K562 (cell line): ENCODE data around the gene AP1G1. TPM values are rescaled to one million over a fixed set of nuclear protein-coding genes. Genes with fewer than 3 reads are reported as not detected.

ENCODE experiments used
- DPF2 ChIP-seq: fragments of 450-650 bp; IDR thresholded peaks from 2 replicates; pipeline ENCODE4 v1.6.1; 2016
- FOXM1 ChIP-seq, 2 experiments: fragments of 450-650 bp in 1 of 2; sonication (generic) in 1 of 2; formaldehyde crosslinking in 1 of 2; IDR thresholded peaks; 2 replicates each; pipeline versions ENCODE4 v1.6.1 to v1.9.0; 2017 to 2022; ENCODE audit warnings: low read depth in 2 of 2, mild to moderate bottlenecking in 2 of 2, missing genetic modification reagents in 1 of 2, moderate library complexity in 1 of 2
- FOXP1 ChIP-seq: sonication (generic); formaldehyde crosslinking; IDR thresholded peaks from 2 replicates; pipeline ENCODE4 v1.8.0; 2022; ENCODE audit warnings: mild to moderate bottlenecking, missing genetic modification reagents
- HNRNPLL ChIP-seq: fragments of 200-400 bp; formaldehyde crosslinking; IDR thresholded peaks from 2 replicates; pipeline ENCODE4 v1.6.1; 2017; ENCODE audit warnings: low read length, low read depth, mild to moderate bottlenecking; ENCODE audit not compliant: poor library complexity, severe bottlenecking
- ILK ChIP-seq: fragments of 450-650 bp; IDR thresholded peaks from 2 replicates; pipeline ENCODE4 v1.6.1; 2016; ENCODE audit warnings: missing genetic modification characterization, low read depth, mild to moderate bottlenecking, missing compliant biosample characterization, moderate library complexity, borderline replicate concordance
- KDM1A ChIP-seq, 2 experiments: fragments of 450-650 bp; IDR thresholded peaks; 2 replicates each; pipeline ENCODE4 v1.6.1; 2016; ENCODE audit warnings: mild to moderate bottlenecking in 2 of 2
- LEF1 ChIP-seq: fragments of 450-650 bp; IDR thresholded peaks from 2 replicates; pipeline ENCODE4 v1.6.1; 2016; ENCODE audit warnings: mild to moderate bottlenecking
- YY1 ChIP-seq, 3 experiments: IDR thresholded peaks; 2 replicates each; pipeline ENCODE4 v1.6.1; 2011; ENCODE audit warnings: low read length in 2 of 3, mild to moderate bottlenecking in 2 of 3, moderate library complexity in 2 of 3, borderline replicate concordance in 1 of 3, control low read depth in 1 of 3, low read depth in 1 of 3; ENCODE audit not compliant: insufficient read depth in 3 of 3, insufficient replicate concordance in 2 of 3, control insufficient read depth in 1 of 3, insufficient read length in 1 of 3; ENCODE audit errors: extremely low read depth in 1 of 3
- ZNF253 ChIP-seq: fragments of 250-450 bp; sonication (Bioruptor Pico); conservative IDR thresholded peaks from 2 replicates; pipeline ENCODE4 v1.6.1; 2021; ENCODE audit warnings: mild to moderate bottlenecking
- ZNF384 ChIP-seq: IDR thresholded peaks from 2 replicates; pipeline ENCODE4 v1.6.1; 2012; ENCODE audit warnings: low read depth, low read length, improper control_type of control experiment
- polyA plus RNA-seq, 8 experiments: library from polyadenylated mRNA; depleted of rRNA in 4 of 8; stranded (reverse) in 5 of 8; unstranded in 3 of 8; fragments of >200 nt; fragmentation: Nextera tagmentation in 2 of 8; fragmentation: Illumina TruSeq in 1 of 8; extraction: Ambion mirVana in 2 of 8; extraction: Trizol in 1 of 8; gene quantifications; 2 replicates each; pipeline versions ENCODE4 v1.2.1 to v1.2.3, GENCODE V29; 2011 to 2014; ENCODE audit warnings: inconsistent platforms in 1 of 8, missing spikeins in 1 of 8
- total RNA-seq, 7 experiments: library from RNA; depleted of rRNA in 6 of 7; stranded (reverse); fragments of >200 nt in 6 of 7; fragmentation: Illumina TruSeq in 2 of 7; extraction: Trizol in 2 of 7; gene quantifications; 2 replicates each; pipeline versions ENCODE4 v1.2.1 to v1.2.3, GENCODE V29; 2011 to 2021; ENCODE audit warnings: low replicate concordance in 1 of 7
- TF ChIP-seq, protein P1 (sequence below), 3 experiments: fragments of 200-800 bp in 1 of 3; fragments of 250-450 bp in 1 of 3; fragments of 450-650 bp in 1 of 3; sonication (Bioruptor Pico) in 1 of 3; sonication (Bioruptor generic) in 1 of 3; formaldehyde crosslinking in 1 of 3; IDR thresholded peaks; 2 replicates each; pipeline versions ENCODE4 v1.6.1 to v1.8.0; 2016 to 2022; ENCODE audit warnings: mild to moderate bottlenecking in 2 of 3, missing genetic modification characterization in 2 of 3, missing compliant biosample characterization in 1 of 3, moderate library complexity in 1 of 3
- TF ChIP-seq, protein P2 (sequence below), 2 experiments: fragments of 450-650 bp; conservative IDR thresholded peaks; 2 replicates each; pipeline ENCODE4 v1.6.1; 2017; ENCODE audit warnings: mild to moderate bottlenecking in 2 of 2, moderate library complexity in 2 of 2
- TF ChIP-seq, protein P3 (sequence below): sonication (generic); formaldehyde crosslinking; IDR thresholded peaks from 2 replicates; pipeline ENCODE4 v1.8.1; 2023; ENCODE audit warnings: missing genetic modification reagents, mild to moderate bottlenecking, borderline replicate concordance
- TF ChIP-seq, protein P4 (sequence below): IDR thresholded peaks from 3 replicates; pipeline ENCODE4 v1.6.1; 2011; ENCODE audit warnings: borderline replicate concordance, mild to moderate bottlenecking; ENCODE audit not compliant: insufficient read length, insufficient read depth

Gene AP1G1
- total and polyA plus RNA-seq, 9 of the 15 experiments (the other 6 are each of a cell fraction or from before 2014, with no cell fraction given): 7.0 to 59.2 (median 42.0) TPM

DNA sequence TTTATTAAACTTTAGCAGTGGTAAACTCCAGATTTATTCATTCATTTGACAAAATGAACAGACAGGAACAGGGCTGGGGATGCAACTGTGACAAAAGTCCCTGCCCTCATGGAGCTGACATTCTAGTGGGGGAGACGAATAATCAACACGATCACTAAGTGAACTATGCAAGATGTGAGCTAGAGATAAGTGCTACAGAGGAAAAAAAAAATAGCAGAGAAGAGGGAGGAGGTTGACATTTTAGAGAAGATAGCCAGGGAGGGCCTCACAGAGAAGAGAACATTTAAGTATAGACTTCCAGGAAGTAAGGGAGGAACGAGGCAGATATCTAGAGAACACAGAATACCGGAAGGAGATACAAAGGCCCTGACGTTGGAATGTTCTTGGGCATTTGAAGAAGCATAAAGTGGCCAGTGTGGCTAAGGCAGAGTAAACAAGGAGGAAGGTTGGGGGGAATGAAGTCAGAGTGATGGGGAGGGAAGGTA, 17.9 kb upstream of the AP1G1 start (continued):
- TF ChIP-seq, protein P1, sequence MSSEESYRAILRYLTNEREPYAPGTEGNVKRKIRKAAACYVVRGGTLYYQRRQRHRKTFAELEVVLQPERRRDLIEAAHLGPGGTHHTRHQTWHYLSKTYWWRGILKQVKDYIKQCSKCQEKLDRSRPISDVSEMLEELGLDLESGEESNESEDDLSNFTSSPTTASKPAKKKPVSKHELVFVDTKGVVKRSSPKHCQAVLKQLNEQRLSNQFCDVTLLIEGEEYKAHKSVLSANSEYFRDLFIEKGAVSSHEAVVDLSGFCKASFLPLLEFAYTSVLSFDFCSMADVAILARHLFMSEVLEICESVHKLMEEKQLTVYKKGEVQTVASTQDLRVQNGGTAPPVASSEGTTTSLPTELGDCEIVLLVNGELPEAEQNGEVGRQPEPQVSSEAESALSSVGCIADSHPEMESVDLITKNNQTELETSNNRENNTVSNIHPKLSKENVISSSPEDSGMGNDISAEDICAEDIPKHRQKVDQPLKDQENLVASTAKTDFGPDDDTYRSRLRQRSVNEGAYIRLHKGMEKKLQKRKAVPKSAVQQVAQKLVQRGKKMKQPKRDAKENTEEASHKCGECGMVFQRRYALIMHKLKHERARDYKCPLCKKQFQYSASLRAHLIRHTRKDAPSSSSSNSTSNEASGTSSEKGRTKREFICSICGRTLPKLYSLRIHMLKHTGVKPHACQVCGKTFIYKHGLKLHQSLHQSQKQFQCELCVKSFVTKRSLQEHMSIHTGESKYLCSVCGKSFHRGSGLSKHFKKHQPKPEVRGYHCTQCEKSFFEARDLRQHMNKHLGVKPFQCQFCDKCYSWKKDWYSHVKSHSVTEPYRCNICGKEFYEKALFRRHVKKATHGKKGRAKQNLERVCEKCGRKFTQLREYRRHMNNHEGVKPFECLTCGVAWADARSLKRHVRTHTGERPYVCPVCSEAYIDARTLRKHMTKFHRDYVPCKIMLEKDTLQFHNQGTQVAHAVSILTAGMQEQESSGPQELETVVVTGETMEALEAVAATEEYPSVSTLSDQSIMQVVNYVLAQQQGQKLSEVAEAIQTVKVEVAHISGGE (CRISPR knock-in tag; IDR thresholded peaks at IDR 0.05): peak in 1 of 3 experiments; percentile 80; a peak in 2 of 6 replicates
- no peak for TF ChIP-seq YY1 (IDR thresholded peaks at IDR 0.05; ENCODE audit: borderline replicate concordance in 1 of 3, control insufficient read depth in 1 of 3, extremely low read depth in 1 of 3, insufficient read depth in 3 of 3, insufficient read length in 1 of 3, insufficient replicate concordance in 2 of 3, low read depth in 1 of 3, low read length in 2 of 3)
- TF ChIP-seq, protein P2, sequence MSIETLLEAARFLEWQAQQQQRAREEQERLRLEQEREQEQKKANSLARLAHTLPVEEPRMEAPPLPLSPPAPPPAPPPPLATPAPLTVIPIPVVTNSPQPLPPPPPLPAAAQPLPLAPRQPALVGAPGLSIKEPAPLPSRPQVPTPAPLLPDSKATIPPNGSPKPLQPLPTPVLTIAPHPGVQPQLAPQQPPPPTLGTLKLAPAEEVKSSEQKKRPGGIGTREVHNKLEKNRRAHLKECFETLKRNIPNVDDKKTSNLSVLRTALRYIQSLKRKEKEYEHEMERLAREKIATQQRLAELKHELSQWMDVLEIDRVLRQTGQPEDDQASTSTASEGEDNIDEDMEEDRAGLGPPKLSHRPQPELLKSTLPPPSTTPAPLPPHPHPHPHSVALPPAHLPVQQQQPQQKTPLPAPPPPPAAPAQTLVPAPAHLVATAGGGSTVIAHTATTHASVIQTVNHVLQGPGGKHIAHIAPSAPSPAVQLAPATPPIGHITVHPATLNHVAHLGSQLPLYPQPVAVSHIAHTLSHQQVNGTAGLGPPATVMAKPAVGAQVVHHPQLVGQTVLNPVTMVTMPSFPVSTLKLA (conservative IDR thresholded peaks at IDR 0.05): no peak
- 0 out of 2 replicates have a peak, but pooled peaks have one; percentile 20 for TF ChIP-seq FOXM1 (IDR thresholded peaks at IDR 0.05; ENCODE audit: low read depth)
- no peak for TF ChIP-seq FOXM1 (CRISPR knock-in tag; IDR thresholded peaks at IDR 0.05; ENCODE audit: low read depth)
- peak; percentile 67 for TF ChIP-seq ZNF384
- TF ChIP-seq, protein P3, sequence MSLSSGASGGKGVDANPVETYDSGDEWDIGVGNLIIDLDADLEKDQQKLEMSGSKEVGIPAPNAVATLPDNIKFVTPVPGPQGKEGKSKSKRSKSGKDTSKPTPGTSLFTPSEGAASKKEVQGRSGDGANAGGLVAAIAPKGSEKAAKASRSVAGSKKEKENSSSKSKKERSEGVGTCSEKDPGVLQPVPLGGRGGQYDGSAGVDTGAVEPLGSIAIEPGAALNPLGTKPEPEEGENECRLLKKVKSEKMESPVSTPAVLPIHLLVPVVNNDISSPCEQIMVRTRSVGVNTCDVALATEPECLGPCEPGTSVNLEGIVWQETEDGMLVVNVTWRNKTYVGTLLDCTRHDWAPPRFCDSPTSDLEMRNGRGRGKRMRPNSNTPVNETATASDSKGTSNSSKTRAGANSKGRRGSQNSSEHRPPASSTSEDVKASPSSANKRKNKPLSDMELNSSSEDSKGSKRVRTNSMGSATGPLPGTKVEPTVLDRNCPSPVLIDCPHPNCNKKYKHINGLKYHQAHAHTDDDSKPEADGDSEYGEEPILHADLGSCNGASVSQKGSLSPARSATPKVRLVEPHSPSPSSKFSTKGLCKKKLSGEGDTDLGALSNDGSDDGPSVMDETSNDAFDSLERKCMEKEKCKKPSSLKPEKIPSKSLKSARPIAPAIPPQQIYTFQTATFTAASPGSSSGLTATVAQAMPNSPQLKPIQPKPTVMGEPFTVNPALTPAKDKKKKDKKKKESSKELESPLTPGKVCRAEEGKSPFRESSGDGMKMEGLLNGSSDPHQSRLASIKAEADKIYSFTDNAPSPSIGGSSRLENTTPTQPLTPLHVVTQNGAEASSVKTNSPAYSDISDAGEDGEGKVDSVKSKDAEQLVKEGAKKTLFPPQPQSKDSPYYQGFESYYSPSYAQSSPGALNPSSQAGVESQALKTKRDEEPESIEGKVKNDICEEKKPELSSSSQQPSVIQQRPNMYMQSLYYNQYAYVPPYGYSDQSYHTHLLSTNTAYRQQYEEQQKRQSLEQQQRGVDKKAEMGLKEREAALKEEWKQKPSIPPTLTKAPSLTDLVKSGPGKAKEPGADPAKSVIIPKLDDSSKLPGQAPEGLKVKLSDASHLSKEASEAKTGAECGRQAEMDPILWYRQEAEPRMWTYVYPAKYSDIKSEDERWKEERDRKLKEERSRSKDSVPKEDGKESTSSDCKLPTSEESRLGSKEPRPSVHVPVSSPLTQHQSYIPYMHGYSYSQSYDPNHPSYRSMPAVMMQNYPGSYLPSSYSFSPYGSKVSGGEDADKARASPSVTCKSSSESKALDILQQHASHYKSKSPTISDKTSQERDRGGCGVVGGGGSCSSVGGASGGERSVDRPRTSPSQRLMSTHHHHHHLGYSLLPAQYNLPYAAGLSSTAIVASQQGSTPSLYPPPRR (CRISPR knock-in tag): no peak
- TF ChIP-seq KDM1A (IDR thresholded peaks at IDR 0.05): 0 out of 4 replicates have a peak, but pooled peaks of 1 of the 2 experiments have one; percentile 15
- no peak for TF ChIP-seq HNRNPLL
- TF ChIP-seq DPF2: peak; percentile 68
- TF ChIP-seq ILK: no peak
- TF ChIP-seq ZNF253 (CRISPR knock-in tag): no peak
- TF ChIP-seq, protein P4, sequence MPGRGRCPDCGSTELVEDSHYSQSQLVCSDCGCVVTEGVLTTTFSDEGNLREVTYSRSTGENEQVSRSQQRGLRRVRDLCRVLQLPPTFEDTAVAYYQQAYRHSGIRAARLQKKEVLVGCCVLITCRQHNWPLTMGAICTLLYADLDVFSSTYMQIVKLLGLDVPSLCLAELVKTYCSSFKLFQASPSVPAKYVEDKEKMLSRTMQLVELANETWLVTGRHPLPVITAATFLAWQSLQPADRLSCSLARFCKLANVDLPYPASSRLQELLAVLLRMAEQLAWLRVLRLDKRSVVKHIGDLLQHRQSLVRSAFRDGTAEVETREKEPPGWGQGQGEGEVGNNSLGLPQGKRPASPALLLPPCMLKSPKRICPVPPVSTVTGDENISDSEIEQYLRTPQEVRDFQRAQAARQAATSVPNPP: no peak
- TF ChIP-seq LEF1: peak; percentile 50; the same call in 1 of the 2 replicates
- TF ChIP-seq FOXP1 (CRISPR knock-in tag): no peak
